IPS-NIHi7 (cell line): ENCODE measurements around the gene FARSA.
"Not testable (repeated sequence)": the region's sequence is repeated elsewhere in the genome, so short reads cannot be mapped to it uniquely, and the experiment has no call there.

Experiments
- DNase-seq: peaks from one replicate; pipeline ENCODE4 v3.0.0; 2012; ENCODE audit warnings: mixed read lengths; ENCODE audit errors: extremely low spot score

FARSA gene

GRCh38 chr19:12953799-12954611 lies 20.5 kb upstream of the FARSA start:
- no peak for DNase-seq

- no peak for DNase-seq
These were observed 19.8 kb upstream of the FARSA start for GRCh38 chr19:12953138-12953798.

- DNase-seq = no peak
These were observed 19.1 kb upstream of the FARSA start for GRCh38 chr19:12952488-12953137.

- DNase-seq = not testable (repeated sequence)
These were observed 18.5 kb upstream of the FARSA start for GRCh38 chr19:12952050-12952449.

- DNase-seq = no peak
These were observed 16.1 kb upstream of the FARSA start for GRCh38 chr19:12949363-12950283.

- no peak for DNase-seq
These were observed 15.3 kb upstream of the FARSA start for GRCh38 chr19:12948612-12949362.

- DNase-seq = no peak
These were observed 14.4 kb upstream of the FARSA start for GRCh38 chr19:12947702-12948611.

- no peak for DNase-seq
These were observed 13.4 kb upstream of the FARSA start for GRCh38 chr19:12946731-12947496.

GRCh38 chr19:12946092-12946721 lies 12.7 kb upstream of the FARSA start:
- peak; percentile 92 for DNase-seq

GRCh38 chr19:12945479-12946091 lies 12.1 kb upstream of the FARSA start, which contains the start of gene RAD23A:
RAD23A (plus strand) TSS chr19:12945862; CDS start chr19:12945949, 87 bp downstream.
- DNase-seq = peak; percentile 94

GRCh38 chr19:12944104-12944674 lies 10.7 kb upstream of the FARSA start:
- no peak for DNase-seq

- DNase-seq = no peak
These were observed 10.0 kb upstream of the FARSA start for GRCh38 chr19:12943437-12944044.

GRCh38 chr19:12940897-12941296 lies 7.4 kb upstream of the FARSA start:
- no peak for DNase-seq

- DNase-seq = no peak
These were observed 6.5 kb upstream of the FARSA start for GRCh38 chr19:12939975-12940423.

- no peak for DNase-seq
These were observed 5.5 kb upstream of the FARSA start for GRCh38 chr19:12938779-12939601.
